PC-3 (cell line): ENCODE results near the gene GABBR2. TPM values are rescaled to one million over a fixed set of nuclear protein-coding genes. Genes with fewer than 3 reads are reported as not detected.

Experiments
- ATAC-seq: fragments of 200-7000 bp; cut with Tn5 transposase; 2 replicates; pipeline ENCODE4 v1.9.1; 2020; ENCODE audit warnings: mild to moderate bottlenecking, moderate library complexity
- BruUV-seq: library from RNA; stranded (reverse); fragments of 400-500 nt; replicated peaks from 2 replicates; lab custom pipeline; 2021; lab: Mats Ljungman, UMichigan
- CTCF ChIA-PET: fragments of 300-600 bp; sonication (Branson Sonifier 250); formaldehyde crosslinking; loops from one replicate; lab custom pipeline; 2022; ENCODE audit warnings: antibody characterized with exemption; lab: Charles Lee
- POLR2A ChIA-PET: fragments of 300-600 bp; sonication (Branson Sonifier 250); formaldehyde crosslinking; loops from one replicate; lab custom pipeline; 2022; ENCODE audit warnings: antibody characterized with exemption; ENCODE audit not compliant: unreplicated experiment; lab: Charles Lee
- DNase-seq: peaks from one replicate; pipeline ENCODE4 v3.0.0-alpha.2; 2015
- H2AFZ ChIP-seq: fragments of 300-600 bp; sonication (generic); 2 replicates; pipeline ENCODE4 v1.6.0; 2016; ENCODE audit warnings: antibody characterized with exemption, low read length
- H3F3A ChIP-seq: fragments of 300-600 bp; sonication (generic); one replicate; pipeline ENCODE4 v1.6.0; 2017; ENCODE audit warnings: antibody characterized with exemption, low read length, control low read depth, mild to moderate bottlenecking; ENCODE audit not compliant: unreplicated experiment
- H3K27ac ChIP-seq: fragments of 300-600 bp; sonication (generic); 2 replicates; pipeline ENCODE4 v1.5.1; 2016; ENCODE audit warnings: mild to moderate bottlenecking, low read length
- H3K27me3 ChIP-seq: fragments of 300-600 bp; sonication (generic); 2 replicates; pipeline ENCODE4 v1.6.1; 2016; ENCODE audit warnings: low read length, mixed read lengths
- H3K36me3 ChIP-seq: fragments of 300-600 bp; sonication (generic); 2 replicates; pipeline ENCODE4 v1.6.1; 2016; ENCODE audit warnings: low read depth, mixed run types, low read length, mixed read lengths
- H3K4me1 ChIP-seq: fragments of 300-600 bp; sonication (generic); 2 replicates; pipeline ENCODE4 v1.5.1; 2016; ENCODE audit warnings: low read length; ENCODE audit not compliant: insufficient read depth
- H3K4me2 ChIP-seq: fragments of 300-600 bp; sonication (generic); 2 replicates; pipeline ENCODE4 v1.6.0; 2016; ENCODE audit warnings: low read length
- H3K4me3 ChIP-seq: fragments of 300-600 bp; sonication (generic); 2 replicates; pipeline ENCODE4 v1.5.1; 2016; ENCODE audit warnings: mild to moderate bottlenecking, low read length, mixed read lengths
- H3K79me2 ChIP-seq: fragments of 300-600 bp; sonication (generic); 2 replicates; pipeline ENCODE4 v1.6.1; 2017; ENCODE audit warnings: low read length, mixed read lengths
- H3K9ac ChIP-seq: fragments of 300-600 bp; sonication (generic); 2 replicates; pipeline ENCODE4 v1.6.0; 2016; ENCODE audit warnings: mild to moderate bottlenecking, low read length
- H3K9me2 ChIP-seq: fragments of 300-600 bp; sonication (generic); replicated peaks from 2 replicates; pipeline ENCODE4 v1.6.1; 2016; ENCODE audit warnings: mixed run types, low read length, mixed read lengths
- H3K9me3 ChIP-seq: fragments of 300-600 bp; sonication (generic); 2 replicates; pipeline ENCODE4 v1.6.1; 2016; ENCODE audit warnings: low read length, mixed read lengths
- H4K20me1 ChIP-seq: fragments of 300-600 bp; sonication (generic); 2 replicates; pipeline ENCODE4 v1.6.1; 2016; ENCODE audit warnings: low read length, mixed read lengths
- CTCF ChIP-seq: fragments of 300-600 bp; sonication (generic); conservative IDR thresholded peaks from 2 replicates; pipeline ENCODE4 v1.5.1; 2017; ENCODE audit warnings: antibody characterized with exemption, low read depth, mild to moderate bottlenecking, low read length
- EZH2 ChIP-seq: fragments of 300-600 bp; sonication (generic); IDR thresholded peaks from one replicate; pipeline ENCODE4 v1.6.1; 2017; ENCODE audit warnings: antibody characterized with exemption, mild to moderate bottlenecking, low read length; ENCODE audit not compliant: unreplicated experiment
- EZH2phosphoT487 ChIP-seq: fragments of 300-600 bp; sonication (generic); IDR thresholded peaks from 2 replicates; pipeline ENCODE4 v1.6.1; 2018; ENCODE audit warnings: mild to moderate bottlenecking, antibody characterized with exemption, low read length, borderline replicate concordance
- intact Hi-C: fragments of 100-400 bp; cut with micrococcal nuclease; formaldehyde crosslinking; loops from 2 replicates; pipeline ENCODE4 v1.9.0; 2023
- total RNA-seq: library from RNA; depleted of rRNA; stranded (reverse); fragments of >200 nt; gene quantifications from 2 replicates; pipeline ENCODE4 v1.2.3, GENCODE V29; 2014

Gene GABBR2
- total RNA-seq, 1 experiment from 2014 or later: 0.44 TPM

GRCh38 chr9:98727428-98727827, 18.7 kb upstream of the GABBR2 start:
- ATAC-seq (no peak), DNase-seq (no peak)
- H3F3A ChIP-seq: no peaks in the 10 kb centered on the region

GRCh38 chr9:98726735-98727134, 18.0 kb upstream of the GABBR2 start:
- Histone ChIP-seq H3K27me3 (0 out of 2 replicates have a peak, but pooled peaks cover 5% of the 10 kb centered on the region), H3K4me1 (no peaks in the 10 kb centered on the region), H3K9me2 (no peaks in the 10 kb centered on the region), H2AFZ (no peak overlapping the region), H3K9me3 (no peaks in the 10 kb centered on the region), H4K20me1 (no peaks in the 10 kb centered on the region), H3K4me2 (no peak overlapping the region), H3F3A (no peaks in the 10 kb centered on the region), H3K9ac (no peak overlapping the region), H3K79me2 (no peaks in the 10 kb centered on the region), H3K4me3 (no peak overlapping the region), H3K36me3 (no peaks in the 10 kb centered on the region), H3K27ac (no peak overlapping the region)
- ATAC-seq (no peak), DNase-seq (no peak)
- intact Hi-C loops: no loop called here
- ChIA-PET POLR2A (no interaction called here), CTCF (no interaction called here)
- no peak for TF ChIP-seq EZH2
- no peak for TF ChIP-seq CTCF
- no TSS peak for BruUV-seq

More at GRCh38 chr9:98727428-98727827, 18.7 kb upstream of the GABBR2 start:
- Histone ChIP-seq H3K36me3 (no peaks in the 10 kb centered on the region), H3K9me2 (no peaks in the 10 kb centered on the region), H3K27ac (no peak overlapping the region), H3K9ac (no peak overlapping the region), H3K79me2 (no peaks in the 10 kb centered on the region), H3K4me2 (no peak overlapping the region), H4K20me1 (no peaks in the 10 kb centered on the region), H3K27me3 (0 out of 2 replicates have a peak, but pooled peaks cover 5% of the 10 kb centered on the region), H3K9me3 (no peaks in the 10 kb centered on the region), H3K4me3 (no peak overlapping the region), H3K4me1 (no peaks in the 10 kb centered on the region), H2AFZ (no peak overlapping the region)
- POLR2A ChIA-PET: no interaction called here
- TF ChIP-seq EZH2phosphoT487 (no peak), CTCF (no peak), EZH2 (no peak)
- intact Hi-C loops: no loop called here
- CTCF ChIA-PET: no interaction called here
- no TSS peak for BruUV-seq

GRCh38 chr9:98724810-98725530, 16.2 kb upstream of the GABBR2 start:
- no TSS peak for BruUV-seq
- Histone ChIP-seq H4K20me1 (no peaks in the 10 kb centered on the region), H3K9me3 (no peaks in the 10 kb centered on the region), H3K4me2 (no peak overlapping the region), H3K4me1 (no peaks in the 10 kb centered on the region), H2AFZ (no peak overlapping the region), H3K27me3 (0 out of 2 replicates have a peak, but pooled peaks cover 5% of the 10 kb centered on the region), H3K9ac (no peak overlapping the region), H3K27ac (no peak overlapping the region), H3K9me2 (no peaks in the 10 kb centered on the region), H3K4me3 (no peak overlapping the region), H3K36me3 (no peaks in the 10 kb centered on the region), H3K79me2 (no peaks in the 10 kb centered on the region), H3F3A (no peaks in the 10 kb centered on the region)
- DNase-seq (no peak), ATAC-seq (no peak)
- intact Hi-C loops: no loop called here
- ChIA-PET CTCF (no interaction called here), POLR2A (no interaction called here)
- TF ChIP-seq EZH2 (no peak), CTCF (no peak), EZH2phosphoT487 (no peak)
